GM12891 (cell line): ENCODE measurements around the gene TEX38.

Experiments used
- PAX5 ChIP-seq: IDR thresholded peaks from 2 replicates; pipeline ENCODE4 v1.6.1; 2011; ENCODE audit warnings: low read length, moderate library complexity, mild to moderate bottlenecking; ENCODE audit not compliant: insufficient read depth, severe bottlenecking
- POLR2A ChIP-seq: IDR thresholded peaks from 2 replicates; pipeline ENCODE4 v1.6.1; 2011; ENCODE audit warnings: low read depth, low read length, control low read depth
- POLR2AphosphoS5 ChIP-seq: IDR thresholded peaks from 2 replicates; pipeline ENCODE4 v1.6.1; 2011; ENCODE audit warnings: low read depth, low read length, control low read depth
- TAF1 ChIP-seq: IDR thresholded peaks from 2 replicates; pipeline ENCODE4 v1.6.1; 2011; ENCODE audit warnings: low read depth, low read length, control low read depth

- no peak for TF ChIP-seq POLR2A
- TF ChIP-seq POLR2AphosphoS5, result no peak
- no peak for TF ChIP-seq PAX5
- TF ChIP-seq TAF1, result no peak
Measured at GRCh38 chr1:46721204-46721603, 49.5 kb downstream of the TEX38 start.
